DOHH2 (cell line): ENCODE data around the gene COL7A1.

Source experiments
- H3F3A ChIP-seq: fragments of 200-600 bp; sonication (generic), shearing (Covaris generic); 2 replicates; pipeline ENCODE4 v1.6.0; 2016; ENCODE audit warnings: antibody characterized with exemption, mild to moderate bottlenecking; ENCODE audit not compliant: control insufficient read depth, insufficient read depth
- H3K27ac ChIP-seq: fragments of 200-600 bp; sonication (generic); 2 replicates; pipeline ENCODE4 v1.5.1; 2014; ENCODE audit warnings: low read depth, mild to moderate bottlenecking, low read length, moderate library complexity
- H3K27me3 ChIP-seq: fragments of 200-600 bp; sonication (generic); 2 replicates; pipeline ENCODE4 v1.6.1; 2014; ENCODE audit warnings: mild to moderate bottlenecking, low read length, mixed read lengths; ENCODE audit not compliant: control insufficient read depth
- H3K36me3 ChIP-seq: fragments of 200-600 bp; sonication (generic); 2 replicates; pipeline ENCODE4 v1.6.1; 2014; ENCODE audit warnings: mild to moderate bottlenecking, low read length, moderate library complexity, mixed read lengths; ENCODE audit not compliant: control insufficient read depth
- H3K4me1 ChIP-seq: fragments of 200-600 bp; sonication (generic); 2 replicates; pipeline ENCODE4 v1.6.1; 2014; ENCODE audit warnings: mild to moderate bottlenecking, low read length, mixed read lengths; ENCODE audit not compliant: control insufficient read depth
- H3K4me2 ChIP-seq: fragments of 200-600 bp; sonication (generic); 2 replicates; pipeline ENCODE4 v1.6.0; 2014; ENCODE audit warnings: mild to moderate bottlenecking, low read length, moderate library complexity
- H3K4me3 ChIP-seq: fragments of 200-600 bp; sonication (generic); 2 replicates; pipeline ENCODE4 v1.5.1; 2014; ENCODE audit warnings: mild to moderate bottlenecking, low read length, mixed read lengths
- H3K79me2 ChIP-seq: fragments of 200-600 bp; sonication (generic); 2 replicates; pipeline ENCODE4 v1.6.1; 2014; ENCODE audit warnings: mild to moderate bottlenecking, low read length, mixed read lengths; ENCODE audit not compliant: control insufficient read depth
- H3K9me2 ChIP-seq: fragments of 200-600 bp; sonication (generic); replicated peaks from 2 replicates; pipeline ENCODE4 v1.6.1; 2014; ENCODE audit warnings: mild to moderate bottlenecking, low read length, mixed read lengths; ENCODE audit not compliant: control insufficient read depth
- H3K9me3 ChIP-seq: fragments of 200-600 bp; sonication (generic); 2 replicates; pipeline ENCODE4 v1.6.1; 2014; ENCODE audit warnings: antibody characterized with exemption, low read length, mixed read lengths; ENCODE audit not compliant: control insufficient read depth, insufficient read depth
- H4K20me1 ChIP-seq: fragments of 200-600 bp; sonication (generic); 2 replicates; pipeline ENCODE4 v1.6.0; 2014; ENCODE audit warnings: low read depth, mild to moderate bottlenecking, antibody characterized with exemption, low read length, moderate library complexity; ENCODE audit not compliant: control insufficient read depth, insufficient read depth
- EZH2phosphoT487 ChIP-seq: fragments of 200-600 bp; sonication (generic); IDR thresholded peaks from 2 replicates; pipeline ENCODE4 v1.6.1; 2017; ENCODE audit warnings: borderline replicate concordance, mild to moderate bottlenecking, antibody characterized with exemption, low read length, moderate library complexity, mixed read lengths
- TF ChIP-seq, protein P1 (sequence below): fragments of 200-600 bp; sonication (generic); IDR thresholded peaks from one replicate; pipeline ENCODE4 v1.5.1; 2014; ENCODE audit warnings: antibody characterized with exemption, mild to moderate bottlenecking, low read depth, low read length; ENCODE audit not compliant: poor library complexity, severe bottlenecking

Gene COL7A1

GRCh38 chr3:48565186-48565585 is 29.9 kb downstream of the COL7A1 start:
- Histone ChIP-seq H3K27me3 (0 out of 2 replicates have a peak, but pooled peaks cover 2% of the 10 kb centered on the region), H3K9me2 (no peaks in the 10 kb centered on the region), H3K27ac (no peak overlapping the region), H3K4me2 (no peak overlapping the region), H3K4me3 (no peak overlapping the region), H3F3A (no peaks in the 10 kb centered on the region), H3K9me3 (no peaks in the 10 kb centered on the region), H4K20me1 (no peaks in the 10 kb centered on the region), H3K79me2 (no peaks in the 10 kb centered on the region), H3K36me3 (no peaks in the 10 kb centered on the region), H3K4me1 (peaks cover 11% of the 10 kb centered on the region)
- TF ChIP-seq EZH2phosphoT487 = no peak
- TF ChIP-seq, protein P1, sequence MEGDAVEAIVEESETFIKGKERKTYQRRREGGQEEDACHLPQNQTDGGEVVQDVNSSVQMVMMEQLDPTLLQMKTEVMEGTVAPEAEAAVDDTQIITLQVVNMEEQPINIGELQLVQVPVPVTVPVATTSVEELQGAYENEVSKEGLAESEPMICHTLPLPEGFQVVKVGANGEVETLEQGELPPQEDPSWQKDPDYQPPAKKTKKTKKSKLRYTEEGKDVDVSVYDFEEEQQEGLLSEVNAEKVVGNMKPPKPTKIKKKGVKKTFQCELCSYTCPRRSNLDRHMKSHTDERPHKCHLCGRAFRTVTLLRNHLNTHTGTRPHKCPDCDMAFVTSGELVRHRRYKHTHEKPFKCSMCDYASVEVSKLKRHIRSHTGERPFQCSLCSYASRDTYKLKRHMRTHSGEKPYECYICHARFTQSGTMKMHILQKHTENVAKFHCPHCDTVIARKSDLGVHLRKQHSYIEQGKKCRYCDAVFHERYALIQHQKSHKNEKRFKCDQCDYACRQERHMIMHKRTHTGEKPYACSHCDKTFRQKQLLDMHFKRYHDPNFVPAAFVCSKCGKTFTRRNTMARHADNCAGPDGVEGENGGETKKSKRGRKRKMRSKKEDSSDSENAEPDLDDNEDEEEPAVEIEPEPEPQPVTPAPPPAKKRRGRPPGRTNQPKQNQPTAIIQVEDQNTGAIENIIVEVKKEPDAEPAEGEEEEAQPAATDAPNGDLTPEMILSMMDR = no peak

DNA sequence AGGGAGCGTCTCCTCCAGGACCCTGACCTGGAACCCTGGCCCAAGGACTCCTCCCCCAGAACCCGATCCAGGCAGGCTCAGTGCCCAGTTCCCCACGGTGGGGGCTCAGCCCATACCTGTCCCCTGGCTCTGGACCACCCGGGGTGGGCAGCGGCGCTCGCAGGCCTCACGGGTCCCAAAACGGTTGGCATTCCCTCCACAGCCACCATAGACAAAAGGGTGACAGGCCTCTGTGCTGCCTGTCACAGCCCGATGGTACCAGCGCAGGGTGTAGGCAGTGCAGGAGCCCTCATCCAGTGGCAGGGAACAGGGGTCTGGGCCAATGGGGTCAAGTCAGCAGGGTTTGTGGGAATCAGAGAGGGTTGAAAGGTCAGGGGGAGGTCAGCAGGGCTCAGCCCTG is 30.5 kb downstream of the COL7A1 start:
- H3K27me3 ChIP-seq = 0 out of 2 replicates have a peak, but pooled peaks cover 2% of the 10 kb centered on the region
- no peaks in the 10 kb centered on the region for H4K20me1 ChIP-seq
- no peaks in the 10 kb centered on the region for H3F3A ChIP-seq
- H3K79me2 ChIP-seq = no peaks in the 10 kb centered on the region
- H3K9me2 ChIP-seq = no peaks in the 10 kb centered on the region
- no peak for TF ChIP-seq EZH2phosphoT487
- TF ChIP-seq, protein P1 = no peak
- peaks cover 16% of the 10 kb centered on the region for H3K4me1 ChIP-seq
- no peak overlapping the region for H3K27ac ChIP-seq
- H3K4me3 ChIP-seq = no peak overlapping the region
- H3K36me3 ChIP-seq = no peaks in the 10 kb centered on the region
- no peak overlapping the region for H3K4me2 ChIP-seq
- no peaks in the 10 kb centered on the region for H3K9me3 ChIP-seq

GRCh38 chr3:48564022-48564421 is 31.1 kb downstream of the COL7A1 start:
- Histone ChIP-seq H3K9me3 (no peaks in the 10 kb centered on the region), H3K36me3 (no peaks in the 10 kb centered on the region), H3K4me2 (no peak overlapping the region), H3K27ac (no peak overlapping the region), H3K79me2 (no peaks in the 10 kb centered on the region), H3K27me3 (0 out of 2 replicates have a peak, but pooled peaks cover 2% of the 10 kb centered on the region), H3K9me2 (no peaks in the 10 kb centered on the region), H4K20me1 (no peaks in the 10 kb centered on the region), H3K4me3 (no peak overlapping the region), H3F3A (no peaks in the 10 kb centered on the region), H3K4me1 (peaks cover 23% of the 10 kb centered on the region)
- TF ChIP-seq, protein P1 = no peak
- no peak for TF ChIP-seq EZH2phosphoT487

GRCh38 chr3:48563382-48563918 is 31.7 kb downstream of the COL7A1 start, which contains the start of gene UCN2:
Gene UCN2, minus strand, starts transcription at chr3:48563781. Its CDS starts 657 bp downstream, at chr3:48563124.
- Histone ChIP-seq H3K4me3 (no peak within 1 kb of the TSS), H3K4me1 (peaks cover 27% of the 10 kb centered on the region), H3K27me3 (0 out of 2 replicates have a peak, but pooled peaks cover 2% of the 10 kb centered on the region), H3F3A (no peaks in the 10 kb centered on the region), H3K36me3 (no peaks in the 10 kb centered on the region), H3K9me2 (no peaks in the 10 kb centered on the region), H3K4me2 (no peak within 1 kb of the TSS), H3K27ac (no peak within 1 kb of the TSS), H4K20me1 (no peaks in the 10 kb centered on the region), H3K9me3 (no peaks in the 10 kb centered on the region), H3K79me2 (no peaks in the 10 kb centered on the region)
- TF ChIP-seq, protein P1 = no peak
- no peak for TF ChIP-seq EZH2phosphoT487
